ENCODE data around the gene MAG.

GRCh38 chr19:35308910-35309309, 16.9 kb downstream of the MAG start:
- TF ChIP-seq, protein P1, sequence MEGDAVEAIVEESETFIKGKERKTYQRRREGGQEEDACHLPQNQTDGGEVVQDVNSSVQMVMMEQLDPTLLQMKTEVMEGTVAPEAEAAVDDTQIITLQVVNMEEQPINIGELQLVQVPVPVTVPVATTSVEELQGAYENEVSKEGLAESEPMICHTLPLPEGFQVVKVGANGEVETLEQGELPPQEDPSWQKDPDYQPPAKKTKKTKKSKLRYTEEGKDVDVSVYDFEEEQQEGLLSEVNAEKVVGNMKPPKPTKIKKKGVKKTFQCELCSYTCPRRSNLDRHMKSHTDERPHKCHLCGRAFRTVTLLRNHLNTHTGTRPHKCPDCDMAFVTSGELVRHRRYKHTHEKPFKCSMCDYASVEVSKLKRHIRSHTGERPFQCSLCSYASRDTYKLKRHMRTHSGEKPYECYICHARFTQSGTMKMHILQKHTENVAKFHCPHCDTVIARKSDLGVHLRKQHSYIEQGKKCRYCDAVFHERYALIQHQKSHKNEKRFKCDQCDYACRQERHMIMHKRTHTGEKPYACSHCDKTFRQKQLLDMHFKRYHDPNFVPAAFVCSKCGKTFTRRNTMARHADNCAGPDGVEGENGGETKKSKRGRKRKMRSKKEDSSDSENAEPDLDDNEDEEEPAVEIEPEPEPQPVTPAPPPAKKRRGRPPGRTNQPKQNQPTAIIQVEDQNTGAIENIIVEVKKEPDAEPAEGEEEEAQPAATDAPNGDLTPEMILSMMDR (IDR thresholded peaks at IDR 0.05), result no peak
- TF ChIP-seq EZH2 (IDR thresholded peaks at IDR 0.05) (no peak), EZH2phosphoT487 (IDR thresholded peaks at IDR 0.05) (no peak)
